ENCODE measurements around the gene PURA. TPM values are rescaled to one million over a fixed set of nuclear protein-coding genes. Genes with fewer than 3 reads are reported as not detected.

The PURA gene
- total RNA-seq, 1 experiment from 2014 or later, result 20.1 TPM

DNA sequence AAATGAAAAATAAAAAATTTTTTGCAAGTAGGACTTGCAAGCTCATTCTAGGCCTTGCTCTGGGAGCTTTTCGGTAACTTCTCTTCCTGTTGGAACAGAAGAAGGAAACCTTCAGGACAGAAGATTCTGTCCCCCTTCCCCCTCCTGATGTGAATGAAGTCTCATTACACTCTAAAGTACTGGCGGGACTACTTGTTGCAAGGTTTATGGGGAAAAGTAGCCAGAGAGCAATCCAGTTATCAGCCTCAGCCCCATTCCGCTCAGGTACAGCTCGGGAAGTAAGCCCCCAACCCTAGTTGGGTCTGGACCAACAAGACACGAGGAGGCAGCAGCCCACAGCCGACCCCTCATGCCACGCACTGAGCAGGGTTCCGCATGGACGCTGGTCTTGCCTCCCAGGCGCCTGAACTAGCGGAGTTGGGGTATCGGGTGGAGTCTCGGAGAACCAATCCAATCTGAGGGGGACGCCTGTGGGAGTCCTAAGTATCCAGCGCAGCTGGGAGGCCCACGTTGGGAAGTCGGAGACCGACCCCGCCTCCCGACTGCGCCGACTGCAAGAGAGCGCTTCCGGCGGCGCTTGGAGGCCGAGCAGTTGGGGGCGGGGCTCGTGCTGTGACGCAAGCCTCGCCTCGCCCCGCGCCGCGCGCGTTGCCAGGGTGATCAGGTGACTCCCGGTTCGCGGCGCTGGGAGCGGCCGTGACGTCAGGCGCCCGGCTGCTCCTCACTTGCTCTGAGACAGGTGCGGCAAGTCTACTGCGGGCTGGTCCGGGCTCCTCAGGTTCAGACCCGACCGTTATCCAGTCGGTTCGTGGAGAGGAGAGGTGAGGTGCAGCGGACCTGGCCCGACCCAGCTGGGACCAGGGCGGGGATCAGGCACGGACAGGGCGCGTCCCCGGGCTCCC is 60.8 kb downstream of the PURA start, which contains the start of gene CYSTM1:
CYSTM1 (plus strand) TSS at position 724 of the 902 bp plus-strand sequence. CDS start 19,278 bp downstream, outside the sequence.
- ChIA-PET CTCF (interaction anchor here (0.8 to 1.6 kb wide), 7 partner anchors 30 to 177 kb away, joined by 3 to 5 read pairs (median 4); partner anchors contain the start of gene HBEGF), POLR2A (interaction anchor here (0.6 to 5.2 kb wide), 27 partner anchors 9 to 227 kb away, joined by 3 to 48 read pairs (median 4); partner anchors contain the start of genes ANKHD1 and HBEGF)
- Mint-ChIP-seq H3K4me3 (ENCODE audit: unreplicated experiment) (peak within 1 kb of the TSS; percentile 89), H3K9me3 (ENCODE audit: unreplicated experiment) (no peaks in the 10 kb centered on the region), H3K27ac (ENCODE audit: low read depth, unreplicated experiment) (peak within 1 kb of the TSS; percentile 98), H3K27me3 (ENCODE audit: insufficient read depth, unreplicated experiment) (no peaks in the 10 kb centered on the region), H3K36me3 (ENCODE audit: insufficient read depth, unreplicated experiment) (peaks cover 16% of the 10 kb centered on the region), H3K4me1 (ENCODE audit: insufficient read depth, unreplicated experiment) (peaks cover 11% of the 10 kb centered on the region)
- intact Hi-C loops (cut with micrococcal nuclease), result loop anchor here (2.0 to 5.0 kb wide), 3 partner anchors 48 to 173 kb away; partner anchors contain the start of gene HBEGF
- BruUV-seq (replicated peaks), result TSS peak; percentile 77
- peak; percentile 98 for DNase-seq (ENCODE audit: unreplicated experiment)
- TF ChIP-seq, protein P1, sequence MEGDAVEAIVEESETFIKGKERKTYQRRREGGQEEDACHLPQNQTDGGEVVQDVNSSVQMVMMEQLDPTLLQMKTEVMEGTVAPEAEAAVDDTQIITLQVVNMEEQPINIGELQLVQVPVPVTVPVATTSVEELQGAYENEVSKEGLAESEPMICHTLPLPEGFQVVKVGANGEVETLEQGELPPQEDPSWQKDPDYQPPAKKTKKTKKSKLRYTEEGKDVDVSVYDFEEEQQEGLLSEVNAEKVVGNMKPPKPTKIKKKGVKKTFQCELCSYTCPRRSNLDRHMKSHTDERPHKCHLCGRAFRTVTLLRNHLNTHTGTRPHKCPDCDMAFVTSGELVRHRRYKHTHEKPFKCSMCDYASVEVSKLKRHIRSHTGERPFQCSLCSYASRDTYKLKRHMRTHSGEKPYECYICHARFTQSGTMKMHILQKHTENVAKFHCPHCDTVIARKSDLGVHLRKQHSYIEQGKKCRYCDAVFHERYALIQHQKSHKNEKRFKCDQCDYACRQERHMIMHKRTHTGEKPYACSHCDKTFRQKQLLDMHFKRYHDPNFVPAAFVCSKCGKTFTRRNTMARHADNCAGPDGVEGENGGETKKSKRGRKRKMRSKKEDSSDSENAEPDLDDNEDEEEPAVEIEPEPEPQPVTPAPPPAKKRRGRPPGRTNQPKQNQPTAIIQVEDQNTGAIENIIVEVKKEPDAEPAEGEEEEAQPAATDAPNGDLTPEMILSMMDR (IDR thresholded peaks at IDR 0.05; ENCODE audit: unreplicated experiment), result no peak

Other genes starting within 250 kb of the PURA start
- gene NRG2, start 70.8 kb upstream of the PURA start, total RNA-seq (2022), result 0.23 TPM in 1 of 2 replicates, not detected in the other
- gene IGIP, start 11.8 kb downstream of the PURA start, total RNA-seq (2022), result 7.5 and 8.3 TPM in 2 replicates
- 59.4 and 105 TPM in 2 replicates for gene CYSTM1, start 61.1 kb downstream of the PURA start, total RNA-seq (2022)
- gene PFDN1, start 189.0 kb downstream of the PURA start, total RNA-seq (2022), result 94.7 and 102 TPM in 2 replicates
- gene HBEGF, start 232.5 kb downstream of the PURA start, total RNA-seq (2022), result 20.6 and 55.7 TPM in 2 replicates
- 0.37 TPM in 1 of 2 replicates, not detected in the other for gene SLC4A9, start 246.1 kb downstream of the PURA start, total RNA-seq (2022)